Tibial nerve (tissue), 3 donors: ENCODE measurements around the gene POU3F3.

Experiments used
- POLR2A ChIP-seq, 2 donors: fragments of 450-650 bp; IDR thresholded peaks; one replicate each; pipeline ENCODE4 v1.6.1; 2017; ENCODE audit warnings: antibody characterized with exemption in 2 of 2, mild to moderate bottlenecking in 2 of 2, moderate library complexity in 2 of 2
- TF ChIP-seq, protein P1 (sequence below), 5 experiments: fragments of 200-600 bp in 3 of 5; fragments of 450-650 bp in 2 of 5; sonication (generic) in 3 of 5; IDR thresholded peaks; one replicate each; pipeline ENCODE4 v1.5.1; 2016 to 2019; ENCODE audit warnings: antibody characterized with exemption in 5 of 5, mild to moderate bottlenecking in 3 of 5, moderate library complexity in 2 of 5

DNA sequence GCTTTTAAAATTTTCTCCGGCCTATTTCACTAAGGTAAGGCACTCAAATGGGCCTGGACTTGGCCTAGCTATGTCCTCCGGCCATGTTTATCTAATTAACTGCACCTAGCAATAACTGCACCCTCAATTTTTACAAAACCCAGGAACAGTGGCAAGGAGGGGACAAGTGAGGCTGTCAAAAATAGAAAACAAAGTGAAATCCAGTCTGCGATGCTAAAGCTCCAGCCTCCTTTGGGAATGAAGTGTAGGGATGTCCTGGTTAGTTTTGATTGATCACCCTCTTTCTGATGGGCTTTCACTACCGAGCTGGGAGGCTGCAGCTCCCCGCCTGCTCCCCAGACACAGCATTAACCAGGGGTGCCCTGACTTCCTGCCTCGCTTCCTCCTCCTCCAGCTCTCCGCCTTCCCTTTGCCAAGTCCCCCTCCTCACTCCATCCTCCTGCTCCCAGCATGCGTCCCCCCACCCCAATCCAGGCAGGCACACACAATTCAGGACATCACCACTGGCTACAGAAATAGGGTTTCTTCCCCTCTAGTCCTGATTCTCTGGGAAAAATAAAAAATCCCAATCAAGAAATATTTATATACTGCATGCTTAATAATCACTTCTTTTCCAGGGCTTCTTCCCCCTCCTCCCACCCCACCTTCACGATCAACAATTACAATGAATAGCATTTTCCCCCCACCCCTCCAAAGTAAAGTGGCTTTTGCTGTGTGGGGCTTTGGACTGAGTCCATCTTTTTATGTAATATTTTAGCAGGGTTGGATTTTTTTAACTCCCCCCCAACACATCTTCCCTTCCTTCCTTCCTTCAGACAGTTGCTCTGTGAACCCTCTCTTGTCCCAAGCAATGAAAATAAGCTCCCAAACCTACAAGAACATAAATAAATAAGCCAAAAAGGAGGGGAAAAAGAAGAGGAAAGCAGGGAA is 3.3 kb upstream of the POU3F3 start:
- TF ChIP-seq, protein P1, sequence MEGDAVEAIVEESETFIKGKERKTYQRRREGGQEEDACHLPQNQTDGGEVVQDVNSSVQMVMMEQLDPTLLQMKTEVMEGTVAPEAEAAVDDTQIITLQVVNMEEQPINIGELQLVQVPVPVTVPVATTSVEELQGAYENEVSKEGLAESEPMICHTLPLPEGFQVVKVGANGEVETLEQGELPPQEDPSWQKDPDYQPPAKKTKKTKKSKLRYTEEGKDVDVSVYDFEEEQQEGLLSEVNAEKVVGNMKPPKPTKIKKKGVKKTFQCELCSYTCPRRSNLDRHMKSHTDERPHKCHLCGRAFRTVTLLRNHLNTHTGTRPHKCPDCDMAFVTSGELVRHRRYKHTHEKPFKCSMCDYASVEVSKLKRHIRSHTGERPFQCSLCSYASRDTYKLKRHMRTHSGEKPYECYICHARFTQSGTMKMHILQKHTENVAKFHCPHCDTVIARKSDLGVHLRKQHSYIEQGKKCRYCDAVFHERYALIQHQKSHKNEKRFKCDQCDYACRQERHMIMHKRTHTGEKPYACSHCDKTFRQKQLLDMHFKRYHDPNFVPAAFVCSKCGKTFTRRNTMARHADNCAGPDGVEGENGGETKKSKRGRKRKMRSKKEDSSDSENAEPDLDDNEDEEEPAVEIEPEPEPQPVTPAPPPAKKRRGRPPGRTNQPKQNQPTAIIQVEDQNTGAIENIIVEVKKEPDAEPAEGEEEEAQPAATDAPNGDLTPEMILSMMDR (IDR thresholded peaks at IDR 0.05), result no peak
- TF ChIP-seq POLR2A (IDR thresholded peaks at IDR 0.05), result no peak
